NCI-H2081 treated with DMSO at 0.1 percent for 48 hours (cell line): ENCODE results near the gene PGAP3.

Source experiments
- DNase-seq: peaks from one replicate; lab custom pipeline; 2025; lab: John Stamatoyannopoulos, UW

Gene PGAP3

DNA sequence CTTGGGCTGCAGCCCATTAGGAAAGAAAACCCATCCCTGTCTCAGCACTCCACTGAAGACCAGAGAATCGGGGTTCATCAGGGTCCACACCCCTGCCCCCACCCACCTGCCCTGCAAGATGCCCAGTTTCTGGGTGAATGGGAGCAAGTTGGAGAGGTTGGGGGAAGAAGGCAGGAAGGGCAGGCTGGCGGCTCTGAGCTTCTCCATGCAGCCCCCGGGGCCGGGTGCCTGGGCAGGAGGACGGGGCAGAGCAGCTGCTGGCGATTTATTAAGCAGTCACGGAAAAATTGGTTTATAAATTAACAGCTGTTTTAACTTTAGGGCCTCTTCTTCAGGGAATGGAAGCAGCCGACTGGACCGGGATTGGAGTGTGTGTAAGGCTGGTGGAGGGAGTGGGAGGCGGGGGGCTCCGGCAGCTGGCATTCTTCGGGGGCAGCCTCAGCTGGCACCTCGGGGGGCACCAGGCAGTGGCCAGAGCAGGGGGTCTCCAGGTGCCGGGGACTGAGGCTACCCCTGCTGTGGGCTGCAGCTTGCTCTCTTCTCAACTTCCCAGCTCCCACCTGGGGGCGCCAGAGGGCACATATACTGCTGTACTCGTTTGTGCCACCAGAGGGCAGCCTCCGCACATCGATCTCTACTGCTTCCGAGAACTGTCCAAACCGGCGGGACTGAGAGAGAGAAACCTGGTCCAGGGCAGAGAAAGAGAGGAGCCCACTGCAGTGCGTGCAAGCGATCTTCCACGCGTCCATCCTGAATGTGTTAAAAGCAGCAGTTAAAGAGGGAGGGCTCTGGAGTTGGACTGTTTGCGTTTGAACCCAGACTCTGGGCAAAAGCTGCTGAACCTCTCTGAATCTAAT is 66.1 kb downstream of the PGAP3 start:
- peak; percentile 48 for DNase-seq
